AG04449 (cell line): ENCODE data around the gene BUB1.
"Not testable (repeated sequence)": the region's sequence is repeated elsewhere in the genome, so short reads cannot be mapped to it uniquely, and the experiment has no call there.

Experiments used
- CTCF ChIA-PET: fragments of 350-600 bp; formaldehyde crosslinking; extraction: SDS; loops from one replicate; lab custom pipeline; 2021; ENCODE audit warnings: antibody characterized with exemption; lab: Yijun Ruan, JAX
- POLR2A ChIA-PET: fragments of 400-600, 350-600 bp; formaldehyde crosslinking; extraction: SDS; loops from one replicate; lab custom pipeline; 2020; ENCODE audit warnings: antibody characterized with exemption, inconsistent platforms; lab: Yijun Ruan, JAX
- DNase-seq: peaks from one replicate; pipeline ENCODE4 v3.0.0-alpha.2; 2010; ENCODE audit warnings: low read depth, low spot score
- H3K4me3 ChIP-seq: 2 replicates; pipeline ENCODE4 v1.5.1; 2011; ENCODE audit warnings: low read depth, mild to moderate bottlenecking, control low read depth, low read length
- TF ChIP-seq, protein P1 (sequence below): IDR thresholded peaks from one replicate; pipeline ENCODE4 v1.5.1; 2011; ENCODE audit warnings: mild to moderate bottlenecking, moderate library complexity, low read length, control low read depth, inconsistent platforms; ENCODE audit not compliant: insufficient read depth; ENCODE audit errors: missing control alignments

BUB1 gene

DNA sequence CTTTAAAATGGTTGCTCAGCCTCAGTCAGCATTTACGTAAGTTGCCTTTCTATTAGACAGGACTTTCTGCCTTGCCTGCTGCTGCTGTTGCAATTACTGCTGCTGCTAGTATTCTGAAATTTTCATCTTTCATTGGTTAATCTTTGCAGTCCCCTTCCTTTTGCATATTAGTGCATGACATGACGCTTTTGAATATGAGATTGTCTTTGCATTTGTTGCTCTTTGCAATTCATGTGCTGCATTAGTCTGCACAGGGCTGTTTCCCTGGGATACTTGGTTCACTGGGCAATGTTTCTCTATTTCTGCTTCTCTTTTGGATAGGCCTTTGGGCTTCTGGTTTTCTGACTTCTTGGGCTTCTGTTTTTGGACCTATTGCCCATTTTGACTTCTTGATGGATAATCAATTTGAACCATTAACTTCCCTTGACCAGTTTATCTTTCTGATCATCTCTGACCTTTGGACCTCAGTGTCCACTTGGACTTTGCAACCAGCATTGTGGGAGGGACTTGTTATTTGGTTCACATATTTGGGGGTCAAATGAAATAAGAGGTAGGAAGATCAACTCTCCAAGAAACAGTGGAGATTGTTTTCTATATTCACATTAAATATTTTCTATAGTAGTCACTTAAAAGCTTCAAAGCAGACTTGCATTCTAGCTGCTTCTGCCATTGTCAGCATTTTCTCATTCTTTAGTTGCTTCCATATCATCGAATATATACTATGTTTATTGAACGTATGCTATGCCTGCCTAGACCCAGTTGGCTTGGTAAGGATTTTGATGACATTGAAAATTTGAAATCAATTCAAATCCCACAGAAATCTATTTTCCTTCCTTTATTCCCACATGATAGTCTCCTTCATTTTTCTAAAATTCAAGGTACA is 12.5 kb upstream of the BUB1 start:
- DNase-seq, result no peak
- POLR2A ChIA-PET, result no interaction called here
- CTCF ChIA-PET, result interaction anchor here (1.2 kb wide), 1 partner anchor 11 kb away, joined by 4 read pairs; no protein-coding TSS in a partner anchor
- TF ChIP-seq, protein P1, sequence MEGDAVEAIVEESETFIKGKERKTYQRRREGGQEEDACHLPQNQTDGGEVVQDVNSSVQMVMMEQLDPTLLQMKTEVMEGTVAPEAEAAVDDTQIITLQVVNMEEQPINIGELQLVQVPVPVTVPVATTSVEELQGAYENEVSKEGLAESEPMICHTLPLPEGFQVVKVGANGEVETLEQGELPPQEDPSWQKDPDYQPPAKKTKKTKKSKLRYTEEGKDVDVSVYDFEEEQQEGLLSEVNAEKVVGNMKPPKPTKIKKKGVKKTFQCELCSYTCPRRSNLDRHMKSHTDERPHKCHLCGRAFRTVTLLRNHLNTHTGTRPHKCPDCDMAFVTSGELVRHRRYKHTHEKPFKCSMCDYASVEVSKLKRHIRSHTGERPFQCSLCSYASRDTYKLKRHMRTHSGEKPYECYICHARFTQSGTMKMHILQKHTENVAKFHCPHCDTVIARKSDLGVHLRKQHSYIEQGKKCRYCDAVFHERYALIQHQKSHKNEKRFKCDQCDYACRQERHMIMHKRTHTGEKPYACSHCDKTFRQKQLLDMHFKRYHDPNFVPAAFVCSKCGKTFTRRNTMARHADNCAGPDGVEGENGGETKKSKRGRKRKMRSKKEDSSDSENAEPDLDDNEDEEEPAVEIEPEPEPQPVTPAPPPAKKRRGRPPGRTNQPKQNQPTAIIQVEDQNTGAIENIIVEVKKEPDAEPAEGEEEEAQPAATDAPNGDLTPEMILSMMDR, result no peak
- no peak overlapping the region for H3K4me3 ChIP-seq

DNA sequence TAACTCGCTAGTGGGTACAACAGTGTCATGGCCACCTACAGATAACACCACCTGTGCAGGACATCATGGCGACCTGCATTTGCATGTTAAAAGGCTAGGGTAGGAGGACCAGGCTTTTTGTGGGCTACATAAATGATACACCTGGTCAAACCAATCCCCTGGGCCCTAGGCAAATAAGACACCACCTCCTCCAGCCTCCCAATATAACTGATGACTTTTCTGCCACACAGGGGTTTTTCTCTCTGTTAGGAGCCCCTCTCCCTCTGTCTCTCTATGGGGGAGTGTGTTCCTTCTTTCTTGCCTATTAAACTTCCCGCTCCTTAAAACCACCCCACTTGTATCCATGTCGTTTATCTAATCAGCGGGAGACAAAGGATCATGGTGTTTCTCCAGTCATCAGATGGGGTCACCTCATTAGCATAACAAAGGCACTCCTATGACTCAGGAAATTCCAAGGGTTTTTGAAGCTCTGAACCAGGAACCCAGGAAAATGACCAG is 10.8 kb upstream of the BUB1 start:
- H3K4me3 ChIP-seq, result no peak overlapping the region
- DNase-seq, result no peak
- TF ChIP-seq, protein P1, result no peak
- POLR2A ChIA-PET, result no interaction called here
- CTCF ChIA-PET, result interaction anchor here (1.2 kb wide), 1 partner anchor 9 kb away, joined by 4 read pairs; no protein-coding TSS in a partner anchor

DNA sequence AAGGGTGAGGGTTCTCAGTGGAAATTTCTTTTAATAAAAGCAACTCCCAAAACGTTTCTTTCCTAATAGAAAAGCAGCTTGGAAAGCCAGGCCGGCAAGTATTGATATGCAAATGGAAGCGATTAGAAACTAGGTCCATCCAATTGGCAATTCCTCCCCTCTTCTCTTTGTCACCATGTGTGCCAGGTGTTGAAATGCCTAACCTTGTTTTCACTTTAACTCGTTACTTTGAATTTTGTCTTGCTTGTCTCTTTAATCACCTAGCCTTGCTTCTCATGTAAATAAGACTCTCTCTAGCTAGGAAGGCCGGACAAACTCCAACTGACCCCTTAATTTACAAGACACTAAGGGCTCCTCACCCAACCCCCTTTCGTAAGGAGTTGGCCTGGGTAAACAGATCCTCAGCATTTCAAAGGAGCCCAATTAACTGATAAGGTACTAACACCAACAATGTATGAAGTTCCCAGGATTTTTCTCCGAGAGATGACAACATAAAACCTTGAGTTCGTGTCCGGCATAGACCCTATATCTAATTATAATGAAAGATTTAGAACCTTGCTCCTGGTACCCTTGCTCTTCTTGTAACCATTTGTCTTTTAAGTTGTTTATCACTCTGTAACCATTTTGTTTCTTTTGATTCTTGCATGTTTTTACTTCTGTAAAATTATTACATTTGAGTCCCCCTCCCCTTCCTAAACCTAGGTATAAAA is 10.1 kb upstream of the BUB1 start:
- CTCF ChIA-PET, DNase-seq, POLR2A ChIA-PET, H3K4me3 ChIP-seq: not testable (repeated sequence)

DNA sequence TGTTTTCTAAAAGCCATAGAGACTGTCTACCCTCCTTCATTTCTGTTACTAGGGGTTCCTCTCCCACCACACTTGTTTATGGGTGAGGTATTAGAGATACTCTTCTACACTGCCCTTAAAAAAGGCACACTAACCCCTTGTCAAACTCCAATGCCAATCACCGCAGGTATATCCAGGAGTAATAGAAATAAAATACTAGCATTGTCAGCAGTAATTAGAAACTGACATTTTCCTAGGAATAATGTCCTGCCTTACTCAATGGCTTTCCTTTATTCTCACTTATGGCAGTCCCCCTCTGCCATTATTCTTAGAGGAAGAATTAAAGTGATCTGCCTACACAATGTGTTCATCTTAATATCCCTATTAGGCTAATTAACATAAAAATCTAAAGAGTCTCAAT is 5.0 kb upstream of the BUB1 start:
- no peak for DNase-seq
- ChIA-PET POLR2A (no interaction called here), CTCF (no interaction called here)
- TF ChIP-seq, protein P1, result no peak
- no peak overlapping the region for H3K4me3 ChIP-seq

- POLR2A ChIA-PET, result no interaction called here
- TF ChIP-seq, protein P1, result no peak
- no peak for DNase-seq
These were observed 4.4 kb upstream of the BUB1 start for GRCh38 chr2:110682267-110682666.

GRCh38 chr2:110680709-110681108 is 2.8 kb upstream of the BUB1 start:
- TF ChIP-seq, protein P1, result no peak
- ChIA-PET CTCF (no interaction called here), POLR2A (no interaction called here)
- DNase-seq, result no peak
- H3K4me3 ChIP-seq, result no peak overlapping the region

More at GRCh38 chr2:110682267-110682666, 4.4 kb upstream of the BUB1 start:
- CTCF ChIA-PET, result no interaction called here
- no peak overlapping the region for H3K4me3 ChIP-seq
